ENCODE data around the gene COL28A1.

DNA sequence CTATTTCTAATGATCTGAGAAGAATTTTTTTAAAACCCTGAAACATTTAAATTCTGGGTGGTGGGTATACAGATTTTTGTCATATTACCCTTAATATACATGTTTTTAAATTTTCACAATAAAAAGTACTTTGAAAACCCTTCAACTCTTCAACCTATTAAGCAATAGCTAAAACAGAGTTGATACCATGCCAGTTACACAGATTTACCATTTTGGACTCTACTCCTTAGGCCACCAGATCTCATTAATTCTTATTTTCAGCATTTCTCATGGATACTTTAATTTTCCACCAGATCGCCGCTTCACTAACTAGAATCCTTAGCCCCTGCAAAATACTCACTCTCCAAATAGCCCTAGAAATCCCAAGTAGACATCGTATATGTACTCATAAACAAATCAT is 12.7 kb upstream of the COL28A1 start:
- TF ChIP-seq, protein P1, sequence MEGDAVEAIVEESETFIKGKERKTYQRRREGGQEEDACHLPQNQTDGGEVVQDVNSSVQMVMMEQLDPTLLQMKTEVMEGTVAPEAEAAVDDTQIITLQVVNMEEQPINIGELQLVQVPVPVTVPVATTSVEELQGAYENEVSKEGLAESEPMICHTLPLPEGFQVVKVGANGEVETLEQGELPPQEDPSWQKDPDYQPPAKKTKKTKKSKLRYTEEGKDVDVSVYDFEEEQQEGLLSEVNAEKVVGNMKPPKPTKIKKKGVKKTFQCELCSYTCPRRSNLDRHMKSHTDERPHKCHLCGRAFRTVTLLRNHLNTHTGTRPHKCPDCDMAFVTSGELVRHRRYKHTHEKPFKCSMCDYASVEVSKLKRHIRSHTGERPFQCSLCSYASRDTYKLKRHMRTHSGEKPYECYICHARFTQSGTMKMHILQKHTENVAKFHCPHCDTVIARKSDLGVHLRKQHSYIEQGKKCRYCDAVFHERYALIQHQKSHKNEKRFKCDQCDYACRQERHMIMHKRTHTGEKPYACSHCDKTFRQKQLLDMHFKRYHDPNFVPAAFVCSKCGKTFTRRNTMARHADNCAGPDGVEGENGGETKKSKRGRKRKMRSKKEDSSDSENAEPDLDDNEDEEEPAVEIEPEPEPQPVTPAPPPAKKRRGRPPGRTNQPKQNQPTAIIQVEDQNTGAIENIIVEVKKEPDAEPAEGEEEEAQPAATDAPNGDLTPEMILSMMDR (conservative IDR thresholded peaks at IDR 0.05; ENCODE audit: low read depth in 2 of 2), result no peak
- TF ChIP-seq REST (IDR thresholded peaks at IDR 0.05; ENCODE audit: unreplicated experiment), result no peak
- no peak for TF ChIP-seq EZH2 (IDR thresholded peaks at IDR 0.05; ENCODE audit: low read depth, unreplicated experiment)
- TF ChIP-seq POLR2AphosphoS5 (IDR thresholded peaks at IDR 0.05; ENCODE audit: low read depth), result no peak
- TF ChIP-seq JUNB (IDR thresholded peaks at IDR 0.05; ENCODE audit: unreplicated experiment), result no peak
- TF ChIP-seq EZH2phosphoT487 (IDR thresholded peaks at IDR 0.05; ENCODE audit: unreplicated experiment), result no peak
